Adrenal gland (tissue), 12 donors: ENCODE results near the gene CFAP45. TPM values are rescaled to one million over a fixed set of nuclear protein-coding genes. Genes with fewer than 3 reads are reported as not detected.

Experiments used
- DNase-seq, 7 donors: peaks; one replicate each; pipeline ENCODE4 v3.0.0-alpha.2; 2019 to 2020
- H3K27ac ChIP-seq, 5 donors: fragments of 200-600 bp; sonication (generic) in 4 of 5; 1 replicate in 3 of 5; 2 replicates in 2 of 5; pipeline versions ENCODE4 v1.5.1 to v1.8.0; 2016 to 2020; ENCODE audit warnings: mild to moderate bottlenecking in 1 of 5
- H3K27me3 ChIP-seq: fragments of 200-600 bp; 2 replicates; pipeline ENCODE4 v1.8.0; 2021
- H3K36me3 ChIP-seq, 2 donors: fragments of 200-600 bp; replicated peaks in 1 of 2; 1 replicate in 1 of 2; 2 replicates in 1 of 2; pipeline versions ENCODE4 v1.5.1 to v1.8.0; 2018 to 2022
- H3K4me1 ChIP-seq, 2 donors: fragments of 200-600 bp; replicated peaks in 1 of 2; 1 replicate in 1 of 2; 2 replicates in 1 of 2; pipeline versions ENCODE4 v1.5.1 to v1.8.0; 2018 to 2021
- H3K4me3 ChIP-seq, 4 donors: fragments of 200-600 bp; sonication (generic) in 3 of 4; one replicate each; pipeline ENCODE4 v1.5.1; 2016 to 2018
- H3K9me3 ChIP-seq, 3 donors: fragments of 200-600 bp; sonication (generic) in 1 of 3; replicated peaks in 1 of 3; 1 replicate in 2 of 3; 2 replicates in 1 of 3; pipeline versions ENCODE4 v1.5.1 to v1.8.0; 2016 to 2021
- CTCF ChIP-seq, 6 experiments: fragments of 450-650 bp in 4 of 6; fragments of 200-600 bp in 2 of 6; sonication (generic) in 1 of 6; IDR thresholded peaks; 1 replicate in 5 of 6; 2 replicates in 1 of 6; pipeline versions ENCODE4 v1.5.1 to v1.8.0; 2016 to 2021; ENCODE audit warnings: antibody characterized with exemption in 6 of 6, mild to moderate bottlenecking in 2 of 6, moderate library complexity in 1 of 6
- POLR2A ChIP-seq, 2 donors: fragments of 450-650 bp; IDR thresholded peaks; one replicate each; pipeline ENCODE4 v1.6.1; 2017; ENCODE audit warnings: antibody characterized with exemption in 2 of 2, mild to moderate bottlenecking in 2 of 2, moderate library complexity in 1 of 2
- WGBS, 4 donors: extraction: QIAGEN DNeasy Blood & Tissue Kit in 2 of 4; methylation state at CpG; one replicate each; pipeline versions ENCODE4 v1.1.5 to v1.1.7; 2013 to 2017; 5-methylcytosine and 5-hydroxymethylcytosine counted together
- intact Hi-C, 2 donors: fragments of 100-400 bp; cut with DNase I; formaldehyde crosslinking; loops; one replicate each; pipeline versions ENCODE4 v1.14.1 to v1.15.0; 2022 to 2023
- polyA plus RNA-seq, 3 donors: library from polyadenylated mRNA; stranded (reverse); fragments of 200-250 nt in 2 of 3; fragments of 350-450 nt in 1 of 3; fragmentation: Illumina TruSeq in 1 of 3; extraction: RNeasy Lipid Tissue Mini Kit (QIAGEN cat#74804) in 1 of 3; gene quantifications; one replicate each; pipeline ENCODE4 v1.2.3, GENCODE V29; 2013 to 2014
- total RNA-seq, 9 donors: library from RNA; depleted of rRNA in 4 of 9; stranded (reverse); fragments of >200 nt in 4 of 9; fragments of 120-200 nt in 1 of 9; fragmentation: NEBNext Ultra II Directional in 1 of 9; extraction: Animal tissue kit (Norgen Biotek cat#: 25700) in 1 of 9; gene quantifications; one replicate each; pipeline versions ENCODE4 v1.1.0 to v1.2.4, GENCODE V29; 2013 to 2023
- donor health status: healthy with polysubstance abuse.
- donor health status: Bipolar disorder and iron deficiency.
- donor health status: DM: yes; HTN: yes; CAD: no.
- donor health status: DM: no; HTN: no; CAD: no.
- donor health status: DM: no; HTN: no; CAD: no.
- donor health status: DM: yes; HTN: yes; CAD: no.

CFAP45 gene
- total and polyA plus RNA-seq, 12 donors, result 0.14 to 0.81 (median 0.35) TPM; not detected in 6

GRCh38 chr1:159896546-159896930 lies 3.4 kb downstream of the CFAP45 start:
- intact Hi-C loops, result no loop called here
- DNase-seq, result no peak
- Histone ChIP-seq H3K36me3 (no peaks in the 10 kb centered on the region), H3K27ac (no peak overlapping the region), H3K9me3 (no peaks in the 10 kb centered on the region), H3K4me3 (no peak overlapping the region), H3K27me3 (no peaks in the 10 kb centered on the region), H3K4me1 (peaks cover 3 to 18% of the 10 kb centered on the region in 2 donors)
- 65 to 78% (median 69%) methylated on average over 3 of the region's 3 CpGs for WGBS, 4 donors
- TF ChIP-seq POLR2A (IDR thresholded peaks at IDR 0.05) (no peak), CTCF (IDR thresholded peaks at IDR 0.05) (no peak)

- Histone ChIP-seq H3K9me3 (no peaks in the 10 kb centered on the region), H3K36me3 (no peaks in the 10 kb centered on the region), H3K4me1 (peaks cover 3 to 23% of the 10 kb centered on the region in 2 donors), H3K4me3 (no peak overlapping the region), H3K27me3 (no peaks in the 10 kb centered on the region), H3K27ac (no peak overlapping the region)
- TF ChIP-seq POLR2A (IDR thresholded peaks at IDR 0.05), result no peak
- no peak for TF ChIP-seq CTCF (IDR thresholded peaks at IDR 0.05)
- WGBS, 4 donors, result 55 to 71% (median 66%) methylated on average over 6 of the region's 6 CpGs
- DNase-seq, result peak in 1 of 7 donors; percentile 21
- intact Hi-C loops, result no loop called here
These were observed 4.0 kb downstream of the CFAP45 start for GRCh38 chr1:159895836-159896545.

GRCh38 chr1:159895286-159895685 lies 4.7 kb downstream of the CFAP45 start:
- H3K4me1 ChIP-seq, result peaks cover 4 to 21% of the 10 kb centered on the region in 2 donors
- no peak for DNase-seq
- no peak for TF ChIP-seq POLR2A (IDR thresholded peaks at IDR 0.05)
- no peak for TF ChIP-seq CTCF (IDR thresholded peaks at IDR 0.05)
- no peak overlapping the region for H3K4me3 ChIP-seq
- intact Hi-C loops, result no loop called here
- no peaks in the 10 kb centered on the region for H3K9me3 ChIP-seq
- no peaks in the 10 kb centered on the region for H3K36me3 ChIP-seq
- WGBS, 4 donors, result 65 to 78% (median 72%) methylated on average over 3 of the region's 3 CpGs
- no peaks in the 10 kb centered on the region for H3K27me3 ChIP-seq
- H3K27ac ChIP-seq, result no peak overlapping the region

GRCh38 chr1:159892944-159893343 lies 7.0 kb downstream of the CFAP45 start:
- H3K27me3 ChIP-seq, result no peaks in the 10 kb centered on the region
- intact Hi-C loops, result no loop called here

More at GRCh38 chr1:159892944-159893343, 7.0 kb downstream of the CFAP45 start:
- Histone ChIP-seq H3K4me1 (peaks cover 8 to 27% of the 10 kb centered on the region in 2 donors), H3K36me3 (no peaks in the 10 kb centered on the region), H3K9me3 (no peaks in the 10 kb centered on the region), H3K27ac (no peak overlapping the region), H3K4me3 (no peak overlapping the region)
- no peak for DNase-seq
- WGBS, 4 donors, result 80 to 89% (median 87%) methylated on average over 4 to 5 of the region's 5 CpGs
- TF ChIP-seq POLR2A (IDR thresholded peaks at IDR 0.05), result no peak
- no peak for TF ChIP-seq CTCF (IDR thresholded peaks at IDR 0.05)
